Measurements from ENCODE around the gene RHEBL1. TPM values are rescaled to one million over a fixed set of nuclear protein-coding genes. Genes with fewer than 3 reads are reported as not detected.

Gene RHEBL1
- total RNA-seq, 1 experiment from 2014 or later = 9.0 TPM

GRCh38 chr12:49044660-49045059 is 25.1 kb downstream of the RHEBL1 start:
- H3K27ac Mint-ChIP-seq = no peak overlapping the region
- peaks cover 79% of the 10 kb centered on the region for H3K36me3 Mint-ChIP-seq
- no peak overlapping the region for H3K4me3 Mint-ChIP-seq
- H3K27me3 Mint-ChIP-seq (ENCODE audit: low read depth) = no peaks in the 10 kb centered on the region
- CTCF ChIA-PET = interaction anchor here (1.1 to 2.6 kb wide), 11 partner anchors 12 to 188 kb away, joined by 3 to 37 read pairs (median 12); partner anchors contain the start of genes DDN and PRKAG1
- no peaks in the 10 kb centered on the region for H3K9me3 Mint-ChIP-seq
- POLR2A ChIA-PET = no interaction called here
- TF ChIP-seq SOX15 (CRISPR knock-in tag; IDR thresholded peaks at IDR 0.05) = no peak
- no peak for TF ChIP-seq TEAD4 (CRISPR knock-in tag; IDR thresholded peaks at IDR 0.05)
- TF ChIP-seq CDX4 (CRISPR knock-in tag; IDR thresholded peaks at IDR 0.05; ENCODE audit: borderline replicate concordance) = no peak
- TF ChIP-seq, protein P1, sequence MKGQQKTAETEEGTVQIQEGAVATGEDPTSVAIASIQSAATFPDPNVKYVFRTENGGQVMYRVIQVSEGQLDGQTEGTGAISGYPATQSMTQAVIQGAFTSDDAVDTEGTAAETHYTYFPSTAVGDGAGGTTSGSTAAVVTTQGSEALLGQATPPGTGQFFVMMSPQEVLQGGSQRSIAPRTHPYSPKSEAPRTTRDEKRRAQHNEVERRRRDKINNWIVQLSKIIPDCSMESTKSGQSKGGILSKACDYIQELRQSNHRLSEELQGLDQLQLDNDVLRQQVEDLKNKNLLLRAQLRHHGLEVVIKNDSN (CRISPR knock-in tag; IDR thresholded peaks at IDR 0.05) = no peak
- no peak for TF ChIP-seq SMAD4 (CRISPR knock-in tag; IDR thresholded peaks at IDR 0.05)
- no peak for TF ChIP-seq SMAD3 (CRISPR knock-in tag; IDR thresholded peaks at IDR 0.05; ENCODE audit: borderline replicate concordance)
- no peak for TF ChIP-seq MLX (CRISPR knock-in tag; IDR thresholded peaks at IDR 0.05)
- TF ChIP-seq, protein P2, sequence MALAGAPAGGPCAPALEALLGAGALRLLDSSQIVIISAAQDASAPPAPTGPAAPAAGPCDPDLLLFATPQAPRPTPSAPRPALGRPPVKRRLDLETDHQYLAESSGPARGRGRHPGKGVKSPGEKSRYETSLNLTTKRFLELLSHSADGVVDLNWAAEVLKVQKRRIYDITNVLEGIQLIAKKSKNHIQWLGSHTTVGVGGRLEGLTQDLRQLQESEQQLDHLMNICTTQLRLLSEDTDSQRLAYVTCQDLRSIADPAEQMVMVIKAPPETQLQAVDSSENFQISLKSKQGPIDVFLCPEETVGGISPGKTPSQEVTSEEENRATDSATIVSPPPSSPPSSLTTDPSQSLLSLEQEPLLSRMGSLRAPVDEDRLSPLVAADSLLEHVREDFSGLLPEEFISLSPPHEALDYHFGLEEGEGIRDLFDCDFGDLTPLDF (CRISPR knock-in tag; IDR thresholded peaks at IDR 0.05) = no peak
- TF ChIP-seq GTF2I (CRISPR knock-in tag; conservative IDR thresholded peaks at IDR 0.05) = no peak
- TF ChIP-seq KAT7 (CRISPR knock-in tag; IDR thresholded peaks at IDR 0.05; ENCODE audit: borderline replicate concordance) = no peak
- no peak for TF ChIP-seq MYBL2 (CRISPR knock-in tag; IDR thresholded peaks at IDR 0.05)
- no peak for TF ChIP-seq ZNF671 (CRISPR knock-in tag; IDR thresholded peaks at IDR 0.05)
- TF ChIP-seq, protein P3, sequence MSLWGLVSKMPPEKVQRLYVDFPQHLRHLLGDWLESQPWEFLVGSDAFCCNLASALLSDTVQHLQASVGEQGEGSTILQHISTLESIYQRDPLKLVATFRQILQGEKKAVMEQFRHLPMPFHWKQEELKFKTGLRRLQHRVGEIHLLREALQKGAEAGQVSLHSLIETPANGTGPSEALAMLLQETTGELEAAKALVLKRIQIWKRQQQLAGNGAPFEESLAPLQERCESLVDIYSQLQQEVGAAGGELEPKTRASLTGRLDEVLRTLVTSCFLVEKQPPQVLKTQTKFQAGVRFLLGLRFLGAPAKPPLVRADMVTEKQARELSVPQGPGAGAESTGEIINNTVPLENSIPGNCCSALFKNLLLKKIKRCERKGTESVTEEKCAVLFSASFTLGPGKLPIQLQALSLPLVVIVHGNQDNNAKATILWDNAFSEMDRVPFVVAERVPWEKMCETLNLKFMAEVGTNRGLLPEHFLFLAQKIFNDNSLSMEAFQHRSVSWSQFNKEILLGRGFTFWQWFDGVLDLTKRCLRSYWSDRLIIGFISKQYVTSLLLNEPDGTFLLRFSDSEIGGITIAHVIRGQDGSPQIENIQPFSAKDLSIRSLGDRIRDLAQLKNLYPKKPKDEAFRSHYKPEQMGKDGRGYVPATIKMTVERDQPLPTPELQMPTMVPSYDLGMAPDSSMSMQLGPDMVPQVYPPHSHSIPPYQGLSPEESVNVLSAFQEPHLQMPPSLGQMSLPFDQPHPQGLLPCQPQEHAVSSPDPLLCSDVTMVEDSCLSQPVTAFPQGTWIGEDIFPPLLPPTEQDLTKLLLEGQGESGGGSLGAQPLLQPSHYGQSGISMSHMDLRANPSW (CRISPR knock-in tag; conservative IDR thresholded peaks at IDR 0.05; ENCODE audit: low read depth) = no peak
- TF ChIP-seq ZNF232 (CRISPR knock-in tag; IDR thresholded peaks at IDR 0.05) = no peak
- TF ChIP-seq JAZF1 (CRISPR knock-in tag; IDR thresholded peaks at IDR 0.05) = no peak
- no peak for TF ChIP-seq CBFB (CRISPR knock-in tag; IDR thresholded peaks at IDR 0.05; ENCODE audit: low read depth)
- TF ChIP-seq ZNF396 (CRISPR knock-in tag; IDR thresholded peaks at IDR 0.05; ENCODE audit: borderline replicate concordance) = no peak
- TF ChIP-seq HMGA2 (CRISPR knock-in tag; IDR thresholded peaks at IDR 0.05) = no peak
- TF ChIP-seq USF2 (CRISPR knock-in tag; IDR thresholded peaks at IDR 0.05) = no peak
- TF ChIP-seq ETV6 (CRISPR knock-in tag; IDR thresholded peaks at IDR 0.05) = no peak
- ATAC-seq (no peak), DNase-seq (ENCODE audit: low spot score) (no peak)
- H3K4me1 Mint-ChIP-seq = no peaks in the 10 kb centered on the region

GRCh38 chr12:49043856-49044258 is 25.9 kb downstream of the RHEBL1 start:
- H3K36me3 Mint-ChIP-seq = peaks cover 78% of the 10 kb centered on the region
- POLR2A ChIA-PET = interaction anchor here (1.2 to 1.3 kb wide), 2 partner anchors 10 to 11 kb away, joined by 3 read pairs; no protein-coding TSS in a partner anchor
- no peaks in the 10 kb centered on the region for H3K4me1 Mint-ChIP-seq
- H3K9me3 Mint-ChIP-seq = no peaks in the 10 kb centered on the region
- DNase-seq (ENCODE audit: low spot score) = peak; percentile 91
- no peak overlapping the region for H3K27ac Mint-ChIP-seq
- H3K4me3 Mint-ChIP-seq = no peak overlapping the region
- CTCF ChIA-PET = interaction anchor here (0.6 to 2.6 kb wide), 30 partner anchors 10 to 188 kb away, joined by 3 to 37 read pairs (median 4); partner anchors contain the start of genes DDN, KMT2D, PRKAG1 and RND1
- H3K27me3 Mint-ChIP-seq (ENCODE audit: low read depth) = no peaks in the 10 kb centered on the region
- ATAC-seq = peak; percentile 86
- TF ChIP-seq, protein P4, sequence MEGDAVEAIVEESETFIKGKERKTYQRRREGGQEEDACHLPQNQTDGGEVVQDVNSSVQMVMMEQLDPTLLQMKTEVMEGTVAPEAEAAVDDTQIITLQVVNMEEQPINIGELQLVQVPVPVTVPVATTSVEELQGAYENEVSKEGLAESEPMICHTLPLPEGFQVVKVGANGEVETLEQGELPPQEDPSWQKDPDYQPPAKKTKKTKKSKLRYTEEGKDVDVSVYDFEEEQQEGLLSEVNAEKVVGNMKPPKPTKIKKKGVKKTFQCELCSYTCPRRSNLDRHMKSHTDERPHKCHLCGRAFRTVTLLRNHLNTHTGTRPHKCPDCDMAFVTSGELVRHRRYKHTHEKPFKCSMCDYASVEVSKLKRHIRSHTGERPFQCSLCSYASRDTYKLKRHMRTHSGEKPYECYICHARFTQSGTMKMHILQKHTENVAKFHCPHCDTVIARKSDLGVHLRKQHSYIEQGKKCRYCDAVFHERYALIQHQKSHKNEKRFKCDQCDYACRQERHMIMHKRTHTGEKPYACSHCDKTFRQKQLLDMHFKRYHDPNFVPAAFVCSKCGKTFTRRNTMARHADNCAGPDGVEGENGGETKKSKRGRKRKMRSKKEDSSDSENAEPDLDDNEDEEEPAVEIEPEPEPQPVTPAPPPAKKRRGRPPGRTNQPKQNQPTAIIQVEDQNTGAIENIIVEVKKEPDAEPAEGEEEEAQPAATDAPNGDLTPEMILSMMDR (IDR thresholded peaks at IDR 0.05) = peak; percentile 76
- TF ChIP-seq, protein P5, sequence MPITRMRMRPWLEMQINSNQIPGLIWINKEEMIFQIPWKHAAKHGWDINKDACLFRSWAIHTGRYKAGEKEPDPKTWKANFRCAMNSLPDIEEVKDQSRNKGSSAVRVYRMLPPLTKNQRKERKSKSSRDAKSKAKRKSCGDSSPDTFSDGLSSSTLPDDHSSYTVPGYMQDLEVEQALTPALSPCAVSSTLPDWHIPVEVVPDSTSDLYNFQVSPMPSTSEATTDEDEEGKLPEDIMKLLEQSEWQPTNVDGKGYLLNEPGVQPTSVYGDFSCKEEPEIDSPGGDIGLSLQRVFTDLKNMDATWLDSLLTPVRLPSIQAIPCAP (CRISPR knock-in tag; IDR thresholded peaks at IDR 0.05) = 0 out of 2 replicates have a peak, but pooled peaks have one; percentile 44
- TF ChIP-seq TEAD1 (CRISPR knock-in tag; IDR thresholded peaks at IDR 0.05) = no peak
